ENCODE measurements around the gene DNM1. TPM values are rescaled to one million over a fixed set of nuclear protein-coding genes. Genes with fewer than 3 reads are reported as not detected.

DNM1 gene
- total and polyA plus RNA-seq, 4 donors, result 0.29 to 5.9 (median 1.1) TPM

- peaks cover 10 to 63% (median 41%) of the 10 kb centered on the region in 4 donors for H3K4me1 ChIP-seq (ENCODE audit: control insufficient read depth in 4 of 4, insufficient read depth in 4 of 4, low read length in 3 of 4)
- H3K9ac ChIP-seq (ENCODE audit: low read depth in 1 of 2, low read length in 2 of 2), result no peak overlapping the region
- no peak for DNase-seq (ENCODE audit: low spot score)
These were observed 11.7 kb downstream of the DNM1 start for GRCh38 chr9:128214571-128215490.

GRCh38 chr9:128215491-128216409 lies 12.6 kb downstream of the DNM1 start:
- no peak for DNase-seq (ENCODE audit: low spot score)
- Histone ChIP-seq H3K36me3 (ENCODE audit: control insufficient read depth in 4 of 4, insufficient read depth in 3 of 4, low read depth in 1 of 4, low read length in 3 of 4) (no peaks in the 10 kb centered on the region), H3K9me3 (ENCODE audit: control insufficient read depth in 4 of 4, low read length in 3 of 4) (no peaks in the 10 kb centered on the region), H3K27ac (ENCODE audit: low read depth in 1 of 2, low read length in 2 of 2) (peak overlapping the region in 1 of 2 donors; percentile 36), H3K4me3 (ENCODE audit: low read depth in 1 of 3, low read length in 3 of 3) (no peak overlapping the region), H3K27me3 (ENCODE audit: control insufficient read depth in 4 of 4, insufficient read depth in 4 of 4, low read length in 3 of 4) (no peaks in the 10 kb centered on the region), H3K4me1 (ENCODE audit: control insufficient read depth in 4 of 4, insufficient read depth in 4 of 4, low read length in 3 of 4) (peaks cover 10 to 59% (median 40%) of the 10 kb centered on the region in 4 donors), H3K9ac (ENCODE audit: low read depth in 1 of 2, low read length in 2 of 2) (no peak overlapping the region)
- 83% methylated on average over 10 of the region's 10 CpGs for whole genome bisulfite sequencing
- TF ChIP-seq EGR1 (IDR thresholded peaks at IDR 0.05; ENCODE audit: low read depth in 2 of 2), result no peak
- no peak for TF ChIP-seq TAF1 (conservative IDR thresholded peaks at IDR 0.05)
- TF ChIP-seq NR2F2 (IDR thresholded peaks at IDR 0.05), result no peak

More at GRCh38 chr9:128214571-128215490, 11.7 kb downstream of the DNM1 start:
- Histone ChIP-seq H3K27me3 (ENCODE audit: control insufficient read depth in 4 of 4, insufficient read depth in 4 of 4, low read length in 3 of 4) (no peaks in the 10 kb centered on the region), H3K4me3 (ENCODE audit: low read depth in 1 of 3, low read length in 3 of 3) (no peak overlapping the region), H3K27ac (ENCODE audit: low read depth in 1 of 2, low read length in 2 of 2) (peak overlapping the region in 1 of 2 donors; percentile 36), H3K36me3 (ENCODE audit: control insufficient read depth in 4 of 4, insufficient read depth in 3 of 4, low read depth in 1 of 4, low read length in 3 of 4) (no peaks in the 10 kb centered on the region), H3K9me3 (ENCODE audit: control insufficient read depth in 4 of 4, low read length in 3 of 4) (no peaks in the 10 kb centered on the region)
- WGBS, result 77% methylated on average over 21 of the region's 21 CpGs
- TF ChIP-seq YY1 (IDR thresholded peaks at IDR 0.05), result no peak
- TF ChIP-seq, protein P1, sequence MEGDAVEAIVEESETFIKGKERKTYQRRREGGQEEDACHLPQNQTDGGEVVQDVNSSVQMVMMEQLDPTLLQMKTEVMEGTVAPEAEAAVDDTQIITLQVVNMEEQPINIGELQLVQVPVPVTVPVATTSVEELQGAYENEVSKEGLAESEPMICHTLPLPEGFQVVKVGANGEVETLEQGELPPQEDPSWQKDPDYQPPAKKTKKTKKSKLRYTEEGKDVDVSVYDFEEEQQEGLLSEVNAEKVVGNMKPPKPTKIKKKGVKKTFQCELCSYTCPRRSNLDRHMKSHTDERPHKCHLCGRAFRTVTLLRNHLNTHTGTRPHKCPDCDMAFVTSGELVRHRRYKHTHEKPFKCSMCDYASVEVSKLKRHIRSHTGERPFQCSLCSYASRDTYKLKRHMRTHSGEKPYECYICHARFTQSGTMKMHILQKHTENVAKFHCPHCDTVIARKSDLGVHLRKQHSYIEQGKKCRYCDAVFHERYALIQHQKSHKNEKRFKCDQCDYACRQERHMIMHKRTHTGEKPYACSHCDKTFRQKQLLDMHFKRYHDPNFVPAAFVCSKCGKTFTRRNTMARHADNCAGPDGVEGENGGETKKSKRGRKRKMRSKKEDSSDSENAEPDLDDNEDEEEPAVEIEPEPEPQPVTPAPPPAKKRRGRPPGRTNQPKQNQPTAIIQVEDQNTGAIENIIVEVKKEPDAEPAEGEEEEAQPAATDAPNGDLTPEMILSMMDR (IDR thresholded peaks at IDR 0.05; ENCODE audit: low read depth, low read length, missing input control), result no peak
- no peak for TF ChIP-seq FOXA2 (IDR thresholded peaks at IDR 0.05)
- no peak for TF ChIP-seq JUND (IDR thresholded peaks at IDR 0.05)
- no peak for TF ChIP-seq RXRA (IDR thresholded peaks at IDR 0.05)
- no peak for TF ChIP-seq NR2F2 (IDR thresholded peaks at IDR 0.05)
- TF ChIP-seq, protein P2, sequence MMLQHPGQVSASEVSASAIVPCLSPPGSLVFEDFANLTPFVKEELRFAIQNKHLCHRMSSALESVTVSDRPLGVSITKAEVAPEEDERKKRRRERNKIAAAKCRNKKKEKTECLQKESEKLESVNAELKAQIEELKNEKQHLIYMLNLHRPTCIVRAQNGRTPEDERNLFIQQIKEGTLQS (IDR thresholded peaks at IDR 0.05), result no peak
- TF ChIP-seq GABPA (IDR thresholded peaks at IDR 0.05 in 1 of 2, conservative IDR thresholded peaks at IDR 0.05 in 1 of 2), result no peak
- no peak for TF ChIP-seq HNF4A (conservative IDR thresholded peaks at IDR 0.05)
- no peak for TF ChIP-seq TAF1 (conservative IDR thresholded peaks at IDR 0.05)
- TF ChIP-seq RAD21 (IDR thresholded peaks at IDR 0.05), result no peak
- no peak for TF ChIP-seq EGR1 (IDR thresholded peaks at IDR 0.05; ENCODE audit: low read depth in 2 of 2)
- TF ChIP-seq, protein P3, sequence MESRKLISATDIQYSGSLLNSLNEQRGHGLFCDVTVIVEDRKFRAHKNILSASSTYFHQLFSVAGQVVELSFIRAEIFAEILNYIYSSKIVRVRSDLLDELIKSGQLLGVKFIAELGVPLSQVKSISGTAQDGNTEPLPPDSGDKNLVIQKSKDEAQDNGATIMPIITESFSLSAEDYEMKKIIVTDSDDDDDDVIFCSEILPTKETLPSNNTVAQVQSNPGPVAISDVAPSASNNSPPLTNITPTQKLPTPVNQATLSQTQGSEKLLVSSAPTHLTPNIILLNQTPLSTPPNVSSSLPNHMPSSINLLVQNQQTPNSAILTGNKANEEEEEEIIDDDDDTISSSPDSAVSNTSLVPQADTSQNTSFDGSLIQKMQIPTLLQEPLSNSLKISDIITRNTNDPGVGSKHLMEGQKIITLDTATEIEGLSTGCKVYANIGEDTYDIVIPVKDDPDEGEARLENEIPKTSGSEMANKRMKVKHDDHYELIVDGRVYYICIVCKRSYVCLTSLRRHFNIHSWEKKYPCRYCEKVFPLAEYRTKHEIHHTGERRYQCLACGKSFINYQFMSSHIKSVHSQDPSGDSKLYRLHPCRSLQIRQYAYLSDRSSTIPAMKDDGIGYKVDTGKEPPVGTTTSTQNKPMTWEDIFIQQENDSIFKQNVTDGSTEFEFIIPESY (IDR thresholded peaks at IDR 0.05), result no peak
- TF ChIP-seq SP1 (IDR thresholded peaks at IDR 0.05), result no peak
- TF ChIP-seq FOXA1 (IDR thresholded peaks at IDR 0.05), result no peak

Data from liver (tissue), 9 donors.